Aorta (tissue), 5 donors: ENCODE results near the gene VPS39. TPM values are rescaled to one million over a fixed set of nuclear protein-coding genes. Genes with fewer than 3 reads are reported as not detected.

ENCODE experiments used
- ATAC-seq: fragments of 200-7000 bp; cut with Tn5 transposase; one replicate; pipeline ENCODE4 v1.9.1; 2022; ENCODE audit warnings: moderate library complexity; ENCODE audit not compliant: low FRiP score
- DNase-seq, 2 donors: peaks; one replicate each; pipeline ENCODE4 v3.0.0-alpha.2; 2020
- H3K27ac ChIP-seq, 2 donors: one replicate each; pipeline ENCODE4 v1.5.1; 2013; ENCODE audit warnings: low read length in 2 of 2, mild to moderate bottlenecking in 2 of 2, moderate library complexity in 2 of 2, control low read depth in 1 of 2, inconsistent platforms in 1 of 2, low read depth in 1 of 2
- H3K27me3 ChIP-seq, 2 donors: one replicate each; pipeline ENCODE4 v1.6.1; 2013; ENCODE audit warnings: control low read depth in 1 of 2, low read length in 1 of 2, mild to moderate bottlenecking in 1 of 2, moderate library complexity in 1 of 2; ENCODE audit not compliant: insufficient read depth in 2 of 2, control insufficient read depth in 1 of 2
- H3K36me3 ChIP-seq, 2 donors: one replicate each; pipeline ENCODE4 v1.6.1; 2013; ENCODE audit warnings: control low read depth in 1 of 2, low read length in 1 of 2, mild to moderate bottlenecking in 1 of 2; ENCODE audit not compliant: insufficient read depth in 2 of 2, control insufficient read depth in 1 of 2
- H3K4me1 ChIP-seq, 2 donors: one replicate each; pipeline ENCODE4 v1.6.1; 2013; ENCODE audit warnings: low read length in 2 of 2, control low read depth in 1 of 2, mild to moderate bottlenecking in 1 of 2, moderate library complexity in 1 of 2; ENCODE audit not compliant: insufficient read depth in 2 of 2, control insufficient read depth in 1 of 2
- H3K4me3 ChIP-seq, 2 donors: one replicate each; pipeline ENCODE4 v1.5.1; 2013; ENCODE audit warnings: low read length in 2 of 2, control low read depth in 1 of 2, mild to moderate bottlenecking in 1 of 2
- H3K9me3 ChIP-seq: one replicate; pipeline ENCODE4 v1.6.1; 2013; ENCODE audit warnings: mild to moderate bottlenecking, low read length; ENCODE audit not compliant: control insufficient read depth
- WGBS, 2 donors: extraction: QIAGEN DNeasy Blood & Tissue Kit; methylation state at CpG; one replicate each; pipeline ENCODE4 v1.1.7; 2013; 5-methylcytosine and 5-hydroxymethylcytosine counted together
- intact Hi-C, 2 donors: fragments of 100-400 bp; cut with DNase I; formaldehyde crosslinking; loops; one replicate each; pipeline versions ENCODE4 v1.14.2 to v1.15.0; 2022
- polyA plus RNA-seq, 2 donors: library from polyadenylated mRNA; stranded (reverse); fragments of 200-250 nt; gene quantifications; one replicate each; pipeline ENCODE4 v1.2.3, GENCODE V29; 2013
- total RNA-seq, 2 donors: library from RNA; stranded (reverse); fragmentation: NEBNext Ultra II Directional; extraction: Animal tissue kit (Norgen Biotek cat#: 25700); gene quantifications; one replicate each; pipeline ENCODE4 v1.2.1, GENCODE V29; 2021
- donor health status: healthy with polysubstance abuse.
- donor health status: Bipolar disorder and iron deficiency.
- donor health status: DM: no; HTN: no; CAD: no.
- donor health status: DM: no; HTN: no; CAD: no.
- donor health status: DM: yes; HTN: yes; CAD: no.

Gene VPS39
- total and polyA plus RNA-seq, 4 donors, result 10.5 to 89.4 (median 59.8) TPM

DNA sequence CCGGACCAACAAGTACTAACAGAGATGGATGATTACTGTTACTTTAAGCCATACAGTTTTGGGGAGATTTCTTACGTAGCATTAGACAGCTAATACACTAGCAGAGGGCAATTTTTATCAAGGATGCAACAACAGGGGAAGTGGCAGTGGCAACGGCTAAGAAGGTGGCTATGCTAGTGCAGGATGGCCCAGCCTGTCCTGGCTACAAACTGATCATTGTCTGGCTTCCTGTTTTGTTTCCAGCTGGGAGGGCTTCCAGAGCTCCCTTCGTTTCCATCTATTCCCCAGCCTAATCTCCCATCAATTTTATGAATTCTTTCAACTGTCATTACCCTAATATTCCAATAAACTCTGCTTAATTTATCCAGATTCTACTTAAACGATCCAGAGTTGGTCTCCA lies 35.6 kb downstream of the VPS39 start:
- no peaks in the 10 kb centered on the region for H3K4me1 ChIP-seq
- DNase-seq (no peak), ATAC-seq (no peak)
- no peak overlapping the region for H3K4me3 ChIP-seq
- no peaks in the 10 kb centered on the region for H3K9me3 ChIP-seq
- WGBS, 2 donors, result 90 to 92% methylated on average over 5 of the region's 5 CpGs
- no peak overlapping the region for H3K27ac ChIP-seq
- intact Hi-C loops, result no loop called here
- peaks cover 9 to 10% of the 10 kb centered on the region in 2 donors for H3K36me3 ChIP-seq
- no peaks in the 10 kb centered on the region for H3K27me3 ChIP-seq

DNA sequence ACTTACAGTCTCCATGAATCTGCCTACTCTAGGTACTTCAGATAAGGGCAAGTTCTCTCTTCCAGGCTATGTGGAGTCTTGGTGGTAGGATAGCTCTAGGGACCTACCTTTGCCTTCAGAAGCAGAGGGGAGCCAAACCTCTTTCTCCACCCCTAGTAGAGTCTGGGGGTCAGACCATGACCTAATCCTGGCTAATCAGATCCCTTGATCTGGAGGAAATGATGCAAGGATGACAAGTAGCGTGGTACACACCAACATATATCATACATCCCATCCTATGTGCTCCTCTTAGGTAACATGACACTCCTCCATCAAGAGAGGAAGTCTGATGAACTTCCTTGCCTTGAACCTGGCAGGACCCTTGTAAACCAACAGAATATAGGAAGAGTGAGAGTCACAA lies 36.3 kb downstream of the VPS39 start:
- intact Hi-C loops, result no loop called here
- H3K27ac ChIP-seq, result no peak overlapping the region
- WGBS, 2 donors, result 93 to 97% methylated on average over 1 of the region's 1 CpG

DNA sequence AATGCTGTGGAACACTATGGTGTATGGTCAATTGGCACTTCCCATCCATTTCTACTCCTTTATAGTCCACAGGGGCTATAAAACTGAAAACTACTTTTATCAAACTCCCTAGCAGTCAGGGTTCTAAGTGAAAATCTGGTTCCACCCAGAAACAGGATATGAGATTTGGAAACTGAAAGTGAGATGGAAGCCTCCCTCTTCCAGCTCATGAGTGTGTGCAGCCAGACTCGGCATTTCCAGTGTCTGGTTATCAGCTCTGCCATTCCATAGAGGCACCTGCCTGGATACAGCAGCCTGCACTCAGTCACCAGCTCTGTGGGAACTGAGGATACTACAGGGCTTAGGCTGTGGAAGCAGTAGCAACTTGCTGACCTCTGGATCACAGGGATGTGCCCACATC lies 37.0 kb downstream of the VPS39 start:
- no peaks in the 10 kb centered on the region for H3K4me1 ChIP-seq
- no peaks in the 10 kb centered on the region for H3K27me3 ChIP-seq
- 79 to 82% methylated on average over 1 of the region's 1 CpG for WGBS, 2 donors
- peaks cover 11 to 19% of the 10 kb centered on the region in 2 donors for H3K36me3 ChIP-seq
- no peak for ATAC-seq
- no peak overlapping the region for H3K4me3 ChIP-seq
- no peak overlapping the region for H3K27ac ChIP-seq
- intact Hi-C loops, result no loop called here
- DNase-seq, result no peak
- H3K9me3 ChIP-seq, result no peaks in the 10 kb centered on the region

More for the DNA sequence above, 36.3 kb downstream of the VPS39 start:
- H3K9me3 ChIP-seq, result no peaks in the 10 kb centered on the region
- H3K36me3 ChIP-seq, result peaks cover 11 to 17% of the 10 kb centered on the region in 2 donors
- no peak overlapping the region for H3K4me3 ChIP-seq
- no peak for ATAC-seq
- DNase-seq, result no peak
- no peaks in the 10 kb centered on the region for H3K4me1 ChIP-seq
- H3K27me3 ChIP-seq, result no peaks in the 10 kb centered on the region

DNA sequence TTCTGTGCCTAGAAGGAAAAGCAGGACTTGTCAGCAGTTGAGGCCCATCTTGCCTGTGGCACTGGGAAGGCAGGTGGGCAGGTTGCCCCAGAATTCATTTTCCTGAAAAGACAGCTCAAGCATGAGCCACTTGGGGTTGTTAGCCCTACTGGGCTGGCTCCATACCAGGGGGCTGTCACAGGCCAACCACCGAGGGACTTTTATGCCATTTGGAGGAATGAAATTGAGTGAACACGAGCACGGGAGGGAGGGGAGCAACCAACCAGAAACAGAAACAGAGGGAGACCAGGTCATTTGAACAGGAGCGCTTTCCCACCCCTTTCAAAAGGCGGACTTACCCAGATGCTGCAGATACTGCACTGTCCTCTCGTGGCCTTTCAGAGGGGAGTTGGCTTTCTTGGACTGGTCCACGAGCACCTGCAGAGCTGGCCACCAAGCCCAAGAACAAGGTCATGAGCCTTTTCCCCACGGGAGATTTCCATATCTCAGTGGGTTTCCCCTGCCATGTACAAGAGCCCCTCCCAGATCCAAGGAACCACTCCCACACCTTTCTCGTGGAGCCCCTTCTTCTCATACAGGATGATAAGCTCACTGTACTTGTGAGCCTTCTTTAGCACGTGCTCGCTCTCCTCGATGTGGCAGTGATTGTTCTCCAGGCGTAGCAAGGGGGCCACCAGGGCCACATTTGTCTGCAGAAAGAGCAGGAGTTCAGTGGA lies 41.7 kb downstream of the VPS39 start:
- Histone ChIP-seq H3K27ac (no peak overlapping the region), H3K36me3 (peaks cover 14 to 27% of the 10 kb centered on the region in 2 donors), H3K4me3 (no peak overlapping the region), H3K9me3 (no peaks in the 10 kb centered on the region), H3K27me3 (no peaks in the 10 kb centered on the region), H3K4me1 (no peaks in the 10 kb centered on the region)
- intact Hi-C loops, result no loop called here
- 88 to 92% methylated on average over 13 of the region's 13 CpGs for WGBS, 2 donors
- ATAC-seq, result no peak
- no peak for DNase-seq

DNA sequence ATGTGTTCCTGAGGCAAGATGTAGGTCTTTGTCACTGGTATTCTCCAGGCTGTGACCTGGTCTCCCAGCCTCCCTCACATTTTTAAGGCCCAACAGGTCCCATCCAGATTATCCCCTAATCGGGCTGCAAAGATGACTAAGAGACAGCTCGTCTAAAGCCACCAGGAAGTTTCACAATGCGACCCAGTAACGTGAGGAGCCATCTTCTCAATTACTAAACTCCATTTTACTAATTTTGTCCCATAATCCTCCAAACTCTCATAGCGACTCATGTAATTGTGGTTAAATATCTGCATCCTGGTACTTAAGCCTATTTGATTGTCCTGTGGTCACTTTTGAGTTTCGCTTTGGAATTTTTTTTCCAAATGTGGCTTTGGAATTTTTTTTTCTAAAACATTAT lies 43.0 kb downstream of the VPS39 start:
- 90 to 93% methylated on average over 6 of the region's 6 CpGs for WGBS, 2 donors
- ATAC-seq, result no peak
- intact Hi-C loops, result no loop called here
- peaks cover 12 to 32% of the 10 kb centered on the region in 2 donors for H3K36me3 ChIP-seq
- H3K4me3 ChIP-seq, result no peak overlapping the region
- H3K9me3 ChIP-seq, result no peaks in the 10 kb centered on the region
- H3K27me3 ChIP-seq, result no peaks in the 10 kb centered on the region
- H3K27ac ChIP-seq, result no peak overlapping the region
- DNase-seq, result no peak
- no peaks in the 10 kb centered on the region for H3K4me1 ChIP-seq

DNA sequence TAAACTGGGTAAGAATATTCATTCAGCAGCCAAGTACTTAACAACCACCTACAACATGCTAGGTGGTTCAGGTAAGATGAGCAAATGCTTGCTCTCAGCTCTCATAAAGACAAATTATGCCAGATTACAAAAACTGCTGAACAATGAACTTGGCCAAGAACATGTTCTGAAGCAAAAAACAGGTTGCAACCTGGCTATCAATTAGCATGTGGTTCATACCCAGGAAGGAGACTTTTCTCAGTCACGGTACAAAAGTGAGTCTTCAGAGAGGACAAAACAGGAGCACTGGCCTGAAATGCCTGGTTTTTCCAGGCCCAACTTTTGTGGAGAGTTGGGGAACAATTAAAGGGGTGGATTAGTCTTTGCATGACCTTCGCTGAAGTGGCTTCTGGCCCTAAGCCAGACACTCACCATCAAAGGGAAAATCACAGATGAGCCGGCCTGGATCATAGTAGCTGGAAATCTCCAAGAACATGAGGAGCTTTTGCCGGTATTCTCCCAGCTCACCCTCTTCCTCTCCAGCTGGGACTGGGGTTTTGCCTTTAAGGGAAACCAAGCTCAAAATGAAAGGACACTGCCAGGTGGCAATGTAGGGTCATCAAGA lies 44.1 kb downstream of the VPS39 start:
- WGBS, 2 donors, result 80 to 85% methylated on average over 4 of the region's 4 CpGs
- Histone ChIP-seq H3K27me3 (no peaks in the 10 kb centered on the region), H3K4me3 (no peak overlapping the region), H3K4me1 (no peaks in the 10 kb centered on the region), H3K36me3 (peaks cover 14 to 36% of the 10 kb centered on the region in 2 donors), H3K27ac (no peak overlapping the region), H3K9me3 (no peaks in the 10 kb centered on the region)
- no peak for ATAC-seq
- intact Hi-C loops, result no loop called here
- no peak for DNase-seq

DNA sequence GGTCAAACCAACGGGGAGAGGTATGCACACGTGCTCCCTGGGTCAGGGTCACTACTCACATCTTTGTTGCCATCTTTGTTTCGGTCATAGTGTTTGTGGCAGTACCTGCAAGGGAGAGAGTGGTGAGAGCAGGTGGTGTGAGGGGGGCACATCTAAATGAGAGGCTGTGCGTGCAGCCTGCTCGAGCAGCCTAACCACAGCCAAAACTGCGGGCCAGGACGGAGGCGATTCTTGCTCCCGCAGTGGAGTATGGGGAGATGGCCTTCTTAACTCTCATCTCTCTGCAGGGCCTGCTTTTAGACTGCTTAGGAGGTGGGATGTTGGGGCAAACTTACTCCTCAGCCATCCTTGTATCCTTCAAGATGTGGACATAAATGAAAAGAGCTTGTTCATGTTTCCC lies 44.8 kb downstream of the VPS39 start:
- Histone ChIP-seq H3K36me3 (peaks cover 14 to 39% of the 10 kb centered on the region in 2 donors), H3K27ac (no peak overlapping the region), H3K9me3 (no peaks in the 10 kb centered on the region), H3K27me3 (no peaks in the 10 kb centered on the region), H3K4me1 (no peaks in the 10 kb centered on the region), H3K4me3 (no peak overlapping the region)
- ATAC-seq (no peak), DNase-seq (no peak)
- intact Hi-C loops, result no loop called here
- 92% methylated on average over 9 of the region's 9 CpGs for WGBS, 2 donors

DNA sequence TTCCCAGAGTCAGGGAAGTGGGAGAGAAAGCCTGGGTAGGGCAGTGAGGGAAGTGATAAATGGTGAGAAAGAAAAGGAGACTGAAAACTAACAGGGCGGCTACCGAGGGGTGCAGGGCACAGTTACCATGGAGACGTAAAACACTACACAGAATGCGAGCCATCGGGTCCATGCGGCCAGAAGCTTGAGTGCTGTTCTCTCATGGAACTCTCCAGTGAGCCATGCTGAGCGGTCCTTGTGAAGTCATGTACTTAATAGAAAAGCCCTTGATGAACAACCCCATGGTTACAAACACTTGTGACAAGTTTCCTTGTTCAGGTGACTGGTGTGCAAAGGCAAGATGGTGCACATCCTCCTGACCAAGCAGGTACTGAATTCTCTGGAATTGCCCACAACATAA lies 48.0 kb downstream of the VPS39 start:
- Histone ChIP-seq H3K4me1 (no peaks in the 10 kb centered on the region), H3K9me3 (no peaks in the 10 kb centered on the region), H3K27me3 (no peaks in the 10 kb centered on the region), H3K36me3 (peaks cover 12 to 26% of the 10 kb centered on the region in 2 donors), H3K4me3 (no peak overlapping the region), H3K27ac (no peak overlapping the region)
- intact Hi-C loops, result no loop called here
- no peak for DNase-seq
- ATAC-seq, result no peak
- 74 to 79% methylated on average over 7 of the region's 7 CpGs for WGBS, 2 donors

DNA sequence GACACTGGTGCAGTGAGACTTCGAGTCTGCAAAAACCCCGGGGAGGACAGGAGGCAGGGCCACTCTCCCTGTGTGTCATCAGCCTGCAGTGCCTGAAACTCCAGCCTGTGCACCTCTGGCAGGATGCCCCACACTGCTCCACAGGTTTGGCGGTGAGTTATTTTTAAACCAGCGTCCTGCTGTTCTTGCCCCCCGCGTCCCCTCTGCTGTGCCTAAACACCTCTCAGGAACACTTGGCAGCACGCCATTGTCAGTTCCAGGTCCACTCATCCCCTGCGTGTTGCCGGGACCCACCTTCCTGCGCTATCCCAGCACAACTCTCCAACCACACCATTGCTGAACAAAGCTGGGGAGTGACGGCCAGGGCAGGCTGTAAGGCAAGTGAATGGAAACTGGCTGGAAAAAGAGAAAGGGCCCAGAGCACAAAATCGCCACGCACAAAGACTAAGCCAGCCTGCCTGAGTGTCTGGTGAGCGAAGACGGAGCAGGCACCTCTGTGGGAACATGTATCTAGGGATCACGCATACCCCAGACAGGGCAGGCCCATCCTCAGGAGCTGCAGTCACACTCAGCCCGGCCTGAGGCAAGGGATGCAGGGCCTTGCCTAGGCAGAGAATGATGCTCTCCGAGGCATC lies 48.6 kb downstream of the VPS39 start:
- no peaks in the 10 kb centered on the region for H3K27me3 ChIP-seq
- intact Hi-C loops, result no loop called here
- no peak for ATAC-seq
- no peaks in the 10 kb centered on the region for H3K9me3 ChIP-seq
- H3K4me1 ChIP-seq, result no peaks in the 10 kb centered on the region
- WGBS, 2 donors, result 87 to 88% methylated on average over 18 of the region's 18 CpGs
- no peak for DNase-seq
- H3K4me3 ChIP-seq, result no peak overlapping the region
- peaks cover 12 to 22% of the 10 kb centered on the region in 2 donors for H3K36me3 ChIP-seq
- H3K27ac ChIP-seq, result no peak overlapping the region
